Measurements from ENCODE around the gene NRDE2.

DNA sequence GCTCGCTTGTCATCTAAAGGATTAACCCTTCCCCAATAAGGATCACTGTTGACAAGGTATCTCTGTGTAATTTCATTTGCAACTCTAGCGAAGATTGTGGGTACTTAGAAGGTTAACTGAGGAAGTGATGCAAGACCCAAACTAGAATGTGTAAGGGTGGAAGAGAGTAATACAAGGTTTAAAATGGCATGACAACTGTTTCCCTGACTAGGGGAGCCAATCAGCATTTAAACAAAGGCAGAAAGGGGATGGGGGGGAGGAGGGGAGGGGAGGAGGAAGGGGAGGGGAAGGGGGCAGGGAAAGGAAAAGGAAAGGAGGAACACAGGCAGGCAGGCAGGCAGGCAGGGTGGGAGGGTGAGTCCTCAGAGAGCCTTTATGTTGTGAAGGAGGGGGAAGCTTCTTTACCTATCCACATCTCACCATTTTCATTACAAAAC is 31.1 kb downstream of the NRDE2 start:
- TF ChIP-seq POLR2A (IDR thresholded peaks at IDR 0.05; ENCODE audit: low read length) (no peak), GATA1 (IDR thresholded peaks at IDR 0.05; ENCODE audit: low read depth, low read length) (no peak)
